PC-9 (cell line): ENCODE data around the gene TNIK.

Experiments
- EZH2 ChIP-seq: fragments of 200-600 bp; sonication (generic); IDR thresholded peaks from 2 replicates; pipeline ENCODE4 v1.8.0; 2017; ENCODE audit warnings: antibody characterized with exemption, low read depth
- TF ChIP-seq, protein P1 (sequence below): fragments of 200-600 bp; sonication (generic); conservative IDR thresholded peaks from 2 replicates; pipeline ENCODE4 v1.6.1; 2017; ENCODE audit warnings: mixed run types, antibody characterized with exemption, mild to moderate bottlenecking, moderate library complexity

DNA sequence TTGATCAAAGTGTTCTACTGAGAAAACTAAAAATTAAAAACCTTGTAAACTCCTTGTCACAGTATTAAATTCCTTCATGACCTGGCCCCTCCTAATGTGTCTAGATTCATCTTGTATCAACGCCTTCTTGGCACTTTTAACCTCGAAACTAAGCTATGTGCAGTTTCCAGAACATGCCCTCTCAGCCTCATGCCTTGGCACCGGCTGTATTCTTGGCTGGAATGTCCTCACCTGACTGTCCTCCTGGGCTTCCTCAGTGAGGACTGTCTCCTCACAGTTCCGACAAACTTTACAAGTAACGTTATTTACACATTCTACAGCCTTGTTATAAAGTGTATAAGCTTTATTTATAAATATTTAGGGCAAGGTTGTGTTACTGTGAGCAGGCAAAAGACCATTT, 237.2 kb downstream of the TNIK start:
- TF ChIP-seq EZH2 = no peak
- TF ChIP-seq, protein P1, sequence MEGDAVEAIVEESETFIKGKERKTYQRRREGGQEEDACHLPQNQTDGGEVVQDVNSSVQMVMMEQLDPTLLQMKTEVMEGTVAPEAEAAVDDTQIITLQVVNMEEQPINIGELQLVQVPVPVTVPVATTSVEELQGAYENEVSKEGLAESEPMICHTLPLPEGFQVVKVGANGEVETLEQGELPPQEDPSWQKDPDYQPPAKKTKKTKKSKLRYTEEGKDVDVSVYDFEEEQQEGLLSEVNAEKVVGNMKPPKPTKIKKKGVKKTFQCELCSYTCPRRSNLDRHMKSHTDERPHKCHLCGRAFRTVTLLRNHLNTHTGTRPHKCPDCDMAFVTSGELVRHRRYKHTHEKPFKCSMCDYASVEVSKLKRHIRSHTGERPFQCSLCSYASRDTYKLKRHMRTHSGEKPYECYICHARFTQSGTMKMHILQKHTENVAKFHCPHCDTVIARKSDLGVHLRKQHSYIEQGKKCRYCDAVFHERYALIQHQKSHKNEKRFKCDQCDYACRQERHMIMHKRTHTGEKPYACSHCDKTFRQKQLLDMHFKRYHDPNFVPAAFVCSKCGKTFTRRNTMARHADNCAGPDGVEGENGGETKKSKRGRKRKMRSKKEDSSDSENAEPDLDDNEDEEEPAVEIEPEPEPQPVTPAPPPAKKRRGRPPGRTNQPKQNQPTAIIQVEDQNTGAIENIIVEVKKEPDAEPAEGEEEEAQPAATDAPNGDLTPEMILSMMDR = no peak
